Breast epithelium (tissue), 4 donors: ENCODE data around the gene CPTP. TPM values are rescaled to one million over a fixed set of nuclear protein-coding genes. Genes with fewer than 3 reads are reported as not detected.

Experiments used
- DNase-seq, 2 donors: peaks; one replicate each; pipeline ENCODE4 v3.0.0-alpha.2; 2019; ENCODE audit warnings: low spot score in 2 of 2
- H3K27ac ChIP-seq, 2 donors: fragments of 200-600 bp; sonication (generic) in 1 of 2; one replicate each; pipeline ENCODE4 v1.5.1; 2016 to 2019; ENCODE audit warnings: mild to moderate bottlenecking in 1 of 2
- H3K27me3 ChIP-seq, 2 donors: fragments of 200-600 bp; sonication (generic) in 1 of 2; one replicate each; pipeline versions ENCODE4 v1.5.1 to v1.6.0; 2017 to 2019; ENCODE audit warnings: control low read depth in 1 of 2, mild to moderate bottlenecking in 1 of 2
- H3K36me3 ChIP-seq: fragments of 200-600 bp; one replicate; pipeline ENCODE4 v1.5.1; 2019
- H3K4me1 ChIP-seq, 2 donors: fragments of 200-600 bp; sonication (generic); one replicate each; pipeline ENCODE4 v1.5.1; 2016 to 2019; ENCODE audit warnings: control low read depth in 1 of 2
- H3K4me3 ChIP-seq, 3 donors: fragments of 200-600 bp; sonication (generic); 1 replicate in 2 of 3; 2 replicates in 1 of 3; pipeline ENCODE4 v1.5.1; 2016 to 2019; ENCODE audit warnings: mild to moderate bottlenecking in 3 of 3, moderate library complexity in 2 of 3
- H3K9me3 ChIP-seq, 2 donors: fragments of 200-600 bp; sonication (generic) in 1 of 2; one replicate each; pipeline ENCODE4 v1.5.1; 2016 to 2019; ENCODE audit warnings: control low read depth in 1 of 2
- POLR2A ChIP-seq: fragments of 450-650 bp; IDR thresholded peaks from one replicate; pipeline ENCODE4 v1.6.1; 2016; ENCODE audit warnings: antibody characterized with exemption, mild to moderate bottlenecking, moderate library complexity
- POLR2AphosphoS5 ChIP-seq, 3 donors: sonication (generic); formaldehyde crosslinking; IDR thresholded peaks; one replicate each; pipeline ENCODE4 v1.6.1; 2017; ENCODE audit warnings: antibody characterized with exemption in 3 of 3
- intact Hi-C: fragments of 100-400 bp; cut with DNase I; formaldehyde crosslinking; loops from one replicate; pipeline ENCODE4 v1.15.1; 2023; ENCODE audit warnings: low total_unique reads
- total RNA-seq, 3 donors: library from RNA; depleted of rRNA; stranded (reverse); fragments of >200 nt; gene quantifications; one replicate each; pipeline ENCODE4 v1.1.0, GENCODE V29; 2016
- TF ChIP-seq, protein P1 (sequence below), 3 donors: fragments of 450-650 bp; IDR thresholded peaks; one replicate each; pipeline ENCODE4 v1.5.1; 2016 to 2017; ENCODE audit warnings: antibody characterized with exemption in 3 of 3, mild to moderate bottlenecking in 3 of 3, moderate library complexity in 3 of 3

Gene CPTP
- total RNA-seq, 3 donors from 2014 or later, result 9.0 to 16.4 (median 13.4) TPM

DNA sequence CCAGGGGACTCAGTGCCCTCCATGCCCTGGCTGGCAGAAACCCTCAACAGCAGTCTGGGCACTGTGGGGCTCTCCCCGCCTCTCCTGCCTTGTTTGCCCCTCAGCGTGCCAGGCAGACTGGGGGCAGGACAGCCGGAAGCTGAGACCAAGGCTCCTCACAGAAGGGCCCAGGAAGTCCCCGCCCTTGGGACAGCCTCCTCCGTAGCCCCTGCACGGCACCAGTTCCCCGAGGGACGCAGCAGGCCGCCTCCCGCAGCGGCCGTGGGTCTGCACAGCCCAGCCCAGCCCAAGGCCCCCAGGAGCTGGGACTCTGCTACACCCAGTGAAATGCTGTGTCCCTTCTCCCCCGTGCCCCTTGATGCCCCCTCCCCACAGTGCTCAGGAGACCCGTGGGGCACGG is 3.7 kb downstream of the CPTP start:
- Histone ChIP-seq H3K27me3 (no peaks in the 10 kb centered on the region), H3K9me3 (no peaks in the 10 kb centered on the region), H3K4me3 (no peak overlapping the region), H3K36me3 (no peaks in the 10 kb centered on the region), H3K4me1 (peaks cover 21% of the 10 kb centered on the region in 2 donors), H3K27ac (no peak overlapping the region)
- DNase-seq, result no peak
- no peak for TF ChIP-seq POLR2A
- no peak for TF ChIP-seq POLR2AphosphoS5 (IDR thresholded peaks at IDR 0.05)
- TF ChIP-seq, protein P1, sequence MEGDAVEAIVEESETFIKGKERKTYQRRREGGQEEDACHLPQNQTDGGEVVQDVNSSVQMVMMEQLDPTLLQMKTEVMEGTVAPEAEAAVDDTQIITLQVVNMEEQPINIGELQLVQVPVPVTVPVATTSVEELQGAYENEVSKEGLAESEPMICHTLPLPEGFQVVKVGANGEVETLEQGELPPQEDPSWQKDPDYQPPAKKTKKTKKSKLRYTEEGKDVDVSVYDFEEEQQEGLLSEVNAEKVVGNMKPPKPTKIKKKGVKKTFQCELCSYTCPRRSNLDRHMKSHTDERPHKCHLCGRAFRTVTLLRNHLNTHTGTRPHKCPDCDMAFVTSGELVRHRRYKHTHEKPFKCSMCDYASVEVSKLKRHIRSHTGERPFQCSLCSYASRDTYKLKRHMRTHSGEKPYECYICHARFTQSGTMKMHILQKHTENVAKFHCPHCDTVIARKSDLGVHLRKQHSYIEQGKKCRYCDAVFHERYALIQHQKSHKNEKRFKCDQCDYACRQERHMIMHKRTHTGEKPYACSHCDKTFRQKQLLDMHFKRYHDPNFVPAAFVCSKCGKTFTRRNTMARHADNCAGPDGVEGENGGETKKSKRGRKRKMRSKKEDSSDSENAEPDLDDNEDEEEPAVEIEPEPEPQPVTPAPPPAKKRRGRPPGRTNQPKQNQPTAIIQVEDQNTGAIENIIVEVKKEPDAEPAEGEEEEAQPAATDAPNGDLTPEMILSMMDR (IDR thresholded peaks at IDR 0.05), result no peak
- intact Hi-C loops, result no loop called here

GRCh38 chr1:1329304-1330210 is 5.0 kb downstream of the CPTP start:
- Histone ChIP-seq H3K27ac (no peak overlapping the region), H3K27me3 (no peaks in the 10 kb centered on the region), H3K4me3 (no peak overlapping the region), H3K36me3 (no peaks in the 10 kb centered on the region), H3K9me3 (no peaks in the 10 kb centered on the region), H3K4me1 (peaks cover 24 to 26% of the 10 kb centered on the region in 2 donors)
- DNase-seq, result no peak
- TF ChIP-seq POLR2A, result no peak
- TF ChIP-seq POLR2AphosphoS5 (IDR thresholded peaks at IDR 0.05), result no peak
- TF ChIP-seq, protein P1 (IDR thresholded peaks at IDR 0.05), result no peak
- intact Hi-C loops, result no loop called here

- Histone ChIP-seq H3K27ac (no peak overlapping the region), H3K4me1 (peaks cover 19 to 24% of the 10 kb centered on the region in 2 donors), H3K4me3 (no peak overlapping the region), H3K9me3 (no peaks in the 10 kb centered on the region), H3K36me3 (no peaks in the 10 kb centered on the region), H3K27me3 (no peaks in the 10 kb centered on the region)
- intact Hi-C loops, result no loop called here
- DNase-seq, result no peak
- TF ChIP-seq, protein P1 (IDR thresholded peaks at IDR 0.05), result no peak
- TF ChIP-seq POLR2AphosphoS5 (IDR thresholded peaks at IDR 0.05) (no peak), POLR2A (no peak)
These were observed 5.9 kb downstream of the CPTP start for GRCh38 chr1:1330366-1331067.

- H3K36me3 ChIP-seq, result no peaks in the 10 kb centered on the region
- H3K4me1 ChIP-seq, result peaks cover 13 to 19% of the 10 kb centered on the region in 2 donors
- no peak for DNase-seq
- no peak within 1 kb of the TSS for H3K27ac ChIP-seq
- TF ChIP-seq POLR2AphosphoS5 (IDR thresholded peaks at IDR 0.05) (no peak), POLR2A (no peak)
- TF ChIP-seq, protein P1 (IDR thresholded peaks at IDR 0.05), result no peak
- intact Hi-C loops, result no loop called here
- no peaks in the 10 kb centered on the region for H3K27me3 ChIP-seq
- peak within 1 kb of the TSS in 2 of 3 donors; percentile 15 to 47 for H3K4me3 ChIP-seq
- no peaks in the 10 kb centered on the region for H3K9me3 ChIP-seq
These were observed 6.7 kb downstream of the CPTP start, which contains the start of gene TAS1R3 for GRCh38 chr1:1331068-1331965. Gene TAS1R3 (plus strand): TSS chr1:1331280. CDS start chr1:1331346, 66 bp downstream.
